ENCODE results near the gene HEMK1.
A peak's percentile ranks its signal among the peaks of the same experiment; 100 is the strongest.

Gene HEMK1

DNA sequence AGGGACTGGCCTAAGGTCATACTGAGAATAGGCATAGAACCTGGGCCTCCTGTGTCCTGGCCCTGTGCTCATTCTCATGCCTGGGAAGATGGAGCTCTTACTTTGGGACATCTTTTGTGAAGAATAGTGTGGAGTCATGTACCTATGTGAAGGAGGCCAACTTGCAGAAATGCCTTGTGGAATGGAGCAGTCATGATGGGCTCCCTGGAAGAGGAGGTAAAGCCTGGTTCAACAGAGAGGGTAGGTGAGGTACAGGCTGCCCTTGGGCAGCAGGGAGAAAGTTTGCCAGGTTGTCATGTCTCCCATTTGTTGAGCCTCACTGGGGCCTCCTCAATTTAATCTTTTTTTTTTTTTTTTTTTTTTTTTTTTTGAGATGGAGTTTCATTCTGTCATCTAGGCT is 65.7 kb downstream of the HEMK1 start:
- FAIRE-seq (no peak), DNase-seq (ENCODE audit: low spot score) (no peak)

DNA sequence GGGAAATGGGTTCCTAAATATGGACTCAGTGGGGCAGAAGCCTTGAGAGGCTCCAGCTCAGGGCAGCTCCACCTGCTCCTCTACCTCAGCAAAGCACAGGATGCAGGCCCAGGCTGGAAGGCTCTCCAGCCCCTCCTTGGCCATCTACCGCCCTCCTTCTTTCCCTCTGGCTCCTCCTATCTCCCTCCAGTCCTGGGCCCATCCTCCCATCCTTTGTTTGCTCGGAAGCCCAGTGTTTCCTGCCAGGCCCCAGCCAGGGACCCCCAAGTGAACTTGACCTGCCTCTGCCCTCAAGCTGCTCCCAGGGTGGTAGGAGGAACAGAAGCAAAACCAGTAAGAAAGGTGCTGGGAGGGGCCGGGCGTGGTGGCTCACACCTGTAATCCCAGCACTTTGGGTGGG is 67.7 kb downstream of the HEMK1 start:
- no peak for FAIRE-seq

DNA sequence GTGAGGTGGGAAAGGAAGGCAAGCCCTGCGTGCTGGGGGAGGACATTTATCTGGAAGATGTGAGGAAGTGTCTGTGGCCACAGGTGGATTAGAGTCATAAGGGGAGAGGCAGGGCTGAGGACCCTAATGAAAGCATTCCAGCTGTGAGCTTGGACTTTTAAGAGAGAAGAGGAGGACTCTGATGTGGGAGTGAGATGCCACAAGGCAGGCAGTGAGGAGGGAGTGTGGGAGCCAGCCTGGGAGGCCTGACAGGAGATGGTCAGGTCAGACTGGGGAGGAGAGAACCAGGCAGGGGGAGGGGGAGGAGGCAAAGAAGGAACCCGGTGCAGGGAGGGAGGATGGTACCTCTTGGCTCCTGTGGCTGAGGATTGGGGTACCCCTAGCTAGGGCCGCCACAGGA is 68.6 kb downstream of the HEMK1 start:
- DNase-seq (ENCODE audit: low spot score) (no peak), FAIRE-seq (no peak)

More for the DNA sequence above, 67.7 kb downstream of the HEMK1 start:
- no peak for DNase-seq (ENCODE audit: low spot score)

DNA sequence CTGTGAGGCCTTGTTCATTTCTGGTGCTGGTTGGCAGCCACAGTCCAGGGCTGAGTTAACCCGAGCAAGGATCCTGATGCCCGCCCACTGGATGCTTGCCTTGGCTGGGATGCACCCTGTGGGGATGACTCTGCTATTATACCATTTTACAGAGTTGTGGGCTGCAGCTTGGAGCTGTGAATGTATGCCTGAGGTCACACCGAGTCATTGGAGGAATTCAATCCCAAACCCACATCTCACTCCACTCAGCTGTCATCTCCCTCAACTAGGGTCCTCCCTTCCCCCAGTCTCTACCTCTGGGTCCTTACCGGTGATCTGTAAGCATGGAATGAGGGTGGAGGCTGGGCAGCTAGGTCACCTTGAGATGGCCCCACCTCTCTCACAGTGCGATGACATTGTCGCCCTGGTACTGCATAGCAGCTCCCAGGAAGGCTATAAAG is 69.8 kb downstream of the HEMK1 start:
- DNase-seq (ENCODE audit: low spot score): peak; percentile 50
- peak; percentile 55 for FAIRE-seq

DNA sequence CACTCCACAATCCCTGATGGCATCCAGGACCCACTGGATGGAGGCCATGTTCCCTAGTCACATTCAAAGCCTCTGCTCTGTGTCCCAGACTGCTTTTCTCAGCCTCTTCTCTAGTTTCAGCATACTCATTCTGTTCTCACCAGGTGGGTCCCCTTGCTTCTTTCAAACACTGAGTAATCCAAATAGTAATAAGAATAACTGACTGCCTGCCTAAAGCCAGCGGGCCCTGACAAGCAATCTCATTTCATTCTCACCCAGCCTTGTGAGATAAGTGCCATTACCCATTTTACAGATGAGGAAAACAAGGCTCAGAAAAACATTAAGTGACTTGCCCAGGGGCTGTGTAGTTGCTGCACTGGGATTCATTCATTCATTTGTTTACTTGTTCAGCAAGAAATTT is 73.1 kb downstream of the HEMK1 start:
- FAIRE-seq (no peak), DNase-seq (ENCODE audit: low spot score) (no peak)

DNA sequence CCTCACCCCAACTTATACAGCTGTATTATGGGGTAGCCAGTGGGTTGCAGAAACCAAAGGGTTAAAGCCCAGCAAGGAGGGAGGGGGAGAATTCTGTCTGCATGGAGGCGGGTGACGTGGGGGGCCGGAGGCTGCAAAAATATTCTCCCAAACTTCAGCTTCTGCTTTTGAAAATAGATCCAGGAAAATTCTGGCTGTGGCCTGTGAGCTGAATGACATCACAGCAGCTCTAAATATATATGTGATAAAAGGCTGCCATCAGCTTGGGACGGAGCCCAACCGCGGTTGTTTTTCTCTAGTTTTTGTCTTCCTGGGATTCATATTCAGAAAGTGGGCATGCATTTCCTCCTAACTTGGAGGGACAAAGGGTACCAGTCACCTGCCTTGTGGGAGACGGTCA is 75.2 kb downstream of the HEMK1 start:
- DNase-seq (ENCODE audit: low spot score) (no peak), FAIRE-seq (no peak)

DNA sequence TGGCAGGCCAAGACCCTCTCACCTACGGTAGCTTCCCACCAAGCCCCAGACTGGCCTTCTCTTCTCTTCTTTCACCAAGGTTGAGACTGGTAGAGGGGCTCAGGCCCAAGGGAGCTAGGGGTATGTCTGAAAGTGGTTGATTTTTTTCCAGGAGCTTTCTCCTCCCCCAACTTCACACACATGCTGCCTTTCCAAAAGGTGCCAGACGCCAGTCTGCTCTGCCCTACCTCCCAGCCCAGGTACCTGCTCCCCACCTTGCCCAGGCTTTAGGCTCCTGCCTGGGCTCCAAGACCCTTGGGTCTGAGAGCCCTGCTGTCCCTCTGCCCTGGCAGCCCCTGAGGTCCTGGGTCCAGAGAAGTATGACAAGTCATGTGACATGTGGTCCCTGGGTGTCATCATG is 76.1 kb downstream of the HEMK1 start:
- no peak for FAIRE-seq

More for the DNA sequence above, 76.1 kb downstream of the HEMK1 start:
- no peak for DNase-seq (ENCODE audit: low spot score)

Data from urothelium cell line (cell line).